ENCODE measurements around the gene DENND2D. TPM values are rescaled to one million over a fixed set of nuclear protein-coding genes. Genes with fewer than 3 reads are reported as not detected.

DENND2D gene
- total RNA-seq, 2 donors from 2014 or later = 134 to 165 TPM

DNA sequence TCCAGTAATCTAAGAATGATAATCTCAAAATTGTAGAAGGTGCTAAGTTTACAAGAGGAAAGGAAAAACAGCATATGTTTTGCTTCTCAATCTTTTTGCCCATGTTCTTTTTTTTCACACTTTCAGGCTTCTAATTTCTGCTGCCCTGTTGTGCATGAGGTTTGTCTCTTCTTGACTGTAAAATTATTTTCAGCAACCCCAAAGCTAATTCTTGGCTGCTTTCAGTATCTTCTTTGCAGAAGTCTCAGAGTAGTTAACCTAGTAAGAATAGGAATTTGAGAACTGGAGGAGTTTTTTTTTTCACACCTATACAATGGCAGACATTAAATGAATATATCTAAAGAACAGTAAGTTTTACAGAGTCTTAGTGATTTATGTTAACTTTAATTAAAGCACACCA lies 26.4 kb downstream of the DENND2D start:
- peaks cover 30% of the 10 kb centered on the region for H3K4me1 Mint-ChIP-seq (ENCODE audit: low read depth)
- ATAC-seq (replicated peaks in 1 of 2) = no peak
- no peaks in the 10 kb centered on the region for H3K9me3 Mint-ChIP-seq

GRCh38 chr1:111172463-111172862 lies 28.0 kb downstream of the DENND2D start:
- Mint-ChIP-seq H3K4me1 (ENCODE audit: low read depth) (peaks cover 30% of the 10 kb centered on the region), H3K9me3 (no peaks in the 10 kb centered on the region), H3K27ac (peak overlapping the region; percentile 35), H3K36me3 (ENCODE audit: insufficient read depth in 2 of 2) (peaks cover 2 to 23% of the 10 kb centered on the region in 2 donors), H3K27me3 (ENCODE audit: low read depth) (no peaks in the 10 kb centered on the region), H3K4me3 (no peak overlapping the region)
- DNase-seq (no peak), ATAC-seq (replicated peaks in 1 of 2) (no peak)

More for the DNA sequence above, 26.4 kb downstream of the DENND2D start:
- no peak overlapping the region for H3K27ac Mint-ChIP-seq
- DNase-seq = no peak
- H3K27me3 Mint-ChIP-seq (ENCODE audit: low read depth) = no peaks in the 10 kb centered on the region
- H3K4me3 Mint-ChIP-seq = no peak overlapping the region
- H3K36me3 Mint-ChIP-seq (ENCODE audit: insufficient read depth in 2 of 2) = peaks cover 2 to 17% of the 10 kb centered on the region in 2 donors

GRCh38 chr1:111164151-111164550 lies 36.3 kb downstream of the DENND2D start:
- ATAC-seq (replicated peaks in 1 of 2) (no peak), DNase-seq (no peak)
- Mint-ChIP-seq H3K9me3 (no peaks in the 10 kb centered on the region), H3K36me3 (ENCODE audit: insufficient read depth in 2 of 2) (peaks cover 4 to 22% of the 10 kb centered on the region in 2 donors), H3K4me3 (no peak overlapping the region), H3K27ac (no peak overlapping the region), H3K27me3 (ENCODE audit: low read depth) (no peaks in the 10 kb centered on the region), H3K4me1 (ENCODE audit: low read depth) (no peaks in the 10 kb centered on the region)

- Mint-ChIP-seq H3K27me3 (ENCODE audit: low read depth) (no peaks in the 10 kb centered on the region), H3K9me3 (no peaks in the 10 kb centered on the region), H3K4me3 (no peak overlapping the region), H3K4me1 (ENCODE audit: low read depth) (no peaks in the 10 kb centered on the region), H3K36me3 (ENCODE audit: insufficient read depth in 2 of 2) (peaks cover 5 to 25% of the 10 kb centered on the region in 2 donors), H3K27ac (no peak overlapping the region)
- ATAC-seq (replicated peaks in 1 of 2) = no peak
- DNase-seq = no peak
Observed at GRCh38 chr1:111163363-111163762, 37.1 kb downstream of the DENND2D start.

DNA sequence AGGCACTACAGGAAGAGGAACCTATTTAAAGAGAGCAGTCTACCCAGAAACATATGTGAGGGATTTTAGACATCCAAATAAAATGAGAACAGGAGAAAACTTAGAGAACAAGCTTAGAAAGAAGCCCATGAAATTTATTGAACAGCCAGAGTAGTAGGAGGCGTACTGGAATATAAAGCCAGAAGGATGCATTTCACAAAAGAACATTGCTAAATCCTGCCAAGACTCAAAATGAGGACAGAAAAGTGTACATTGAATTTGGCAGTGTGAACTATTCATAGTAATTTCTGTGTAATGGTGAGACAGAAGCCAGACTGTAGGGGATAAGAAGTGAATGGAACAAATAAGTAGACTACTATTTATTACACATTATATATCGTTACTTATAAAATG lies 38.0 kb downstream of the DENND2D start:
- Mint-ChIP-seq H3K4me3 (no peak overlapping the region), H3K36me3 (ENCODE audit: insufficient read depth in 2 of 2) (peaks cover 5 to 19% of the 10 kb centered on the region in 2 donors), H3K9me3 (no peaks in the 10 kb centered on the region), H3K27me3 (ENCODE audit: low read depth) (no peaks in the 10 kb centered on the region), H3K27ac (peak overlapping the region; percentile 28), H3K4me1 (ENCODE audit: low read depth) (no peaks in the 10 kb centered on the region)
- DNase-seq (no peak), ATAC-seq (replicated peaks in 1 of 2) (no peak)

DNA sequence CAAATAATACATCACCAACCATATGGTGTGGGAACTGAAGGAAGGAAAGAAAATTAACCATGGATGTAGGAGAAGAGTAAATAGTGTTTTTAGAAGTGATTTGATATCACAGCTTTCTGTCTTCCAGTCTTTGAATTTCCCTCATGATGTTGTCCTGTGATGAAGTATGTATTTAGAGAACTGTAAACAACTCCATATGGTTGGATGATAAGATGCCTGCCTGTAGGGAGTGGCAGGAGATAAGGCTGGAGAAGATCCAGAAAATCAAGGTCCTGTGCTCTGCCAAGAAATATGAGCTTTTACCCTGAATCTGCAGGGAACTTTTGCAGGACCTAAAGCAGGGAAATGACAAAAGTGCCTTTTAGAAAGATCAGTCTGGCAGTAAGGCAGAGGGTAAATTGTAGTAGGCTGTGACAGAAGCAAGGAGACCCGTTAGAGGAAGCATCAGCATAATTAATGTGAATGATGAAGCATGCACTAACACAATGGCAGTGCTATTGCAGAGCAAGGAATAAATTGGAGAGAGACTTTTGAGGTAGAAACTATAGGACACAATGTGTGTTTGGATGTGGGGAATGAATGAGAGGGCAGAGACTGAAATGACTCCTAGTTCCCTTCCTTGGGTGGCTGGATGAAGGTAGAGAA lies 38.5 kb downstream of the DENND2D start:
- peak overlapping the region; percentile 28 for H3K27ac Mint-ChIP-seq

DNA sequence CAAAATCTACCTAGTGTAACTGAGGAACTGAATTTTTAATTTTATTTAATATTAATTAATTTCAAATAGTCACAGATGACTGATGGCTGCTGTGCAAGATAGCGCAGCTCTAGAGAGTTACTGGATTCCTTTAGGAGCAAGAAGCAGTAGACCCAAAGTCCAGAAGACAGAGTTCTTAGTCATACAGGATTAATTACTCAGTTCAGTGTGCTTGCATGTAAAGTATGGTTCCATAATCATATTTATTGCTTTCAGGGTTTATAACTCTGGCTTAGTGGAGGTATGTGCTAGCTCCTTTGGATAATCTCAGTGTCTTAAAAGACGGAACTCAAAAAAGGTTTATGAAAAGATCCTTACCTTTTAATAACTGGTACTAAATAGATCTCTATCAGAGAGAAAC lies 43.0 kb downstream of the DENND2D start:
- ATAC-seq (replicated peaks in 1 of 2) (no peak), DNase-seq (no peak)
- no peak overlapping the region for H3K4me3 Mint-ChIP-seq
- H3K27me3 Mint-ChIP-seq (ENCODE audit: low read depth) = no peaks in the 10 kb centered on the region
- H3K9me3 Mint-ChIP-seq = no peaks in the 10 kb centered on the region
- H3K36me3 Mint-ChIP-seq (ENCODE audit: insufficient read depth in 2 of 2) = peaks cover 28 to 47% of the 10 kb centered on the region in 2 donors
- peaks cover 26% of the 10 kb centered on the region for H3K4me1 Mint-ChIP-seq (ENCODE audit: low read depth)
- H3K27ac Mint-ChIP-seq = no peak overlapping the region

More for the DNA sequence above, 38.5 kb downstream of the DENND2D start:
- Mint-ChIP-seq H3K27me3 (ENCODE audit: low read depth) (no peaks in the 10 kb centered on the region), H3K36me3 (ENCODE audit: insufficient read depth in 2 of 2) (peaks cover 5 to 19% of the 10 kb centered on the region in 2 donors), H3K4me1 (ENCODE audit: low read depth) (no peaks in the 10 kb centered on the region), H3K4me3 (no peak overlapping the region), H3K9me3 (no peaks in the 10 kb centered on the region)
- DNase-seq (no peak), ATAC-seq (replicated peaks in 1 of 2) (no peak)

GRCh38 chr1:111154021-111154999 lies 46.1 kb downstream of the DENND2D start:
- H3K36me3 Mint-ChIP-seq (ENCODE audit: insufficient read depth in 2 of 2) = peaks cover 29 to 54% of the 10 kb centered on the region in 2 donors
- ATAC-seq (replicated peaks in 1 of 2) = no peak

DNA sequence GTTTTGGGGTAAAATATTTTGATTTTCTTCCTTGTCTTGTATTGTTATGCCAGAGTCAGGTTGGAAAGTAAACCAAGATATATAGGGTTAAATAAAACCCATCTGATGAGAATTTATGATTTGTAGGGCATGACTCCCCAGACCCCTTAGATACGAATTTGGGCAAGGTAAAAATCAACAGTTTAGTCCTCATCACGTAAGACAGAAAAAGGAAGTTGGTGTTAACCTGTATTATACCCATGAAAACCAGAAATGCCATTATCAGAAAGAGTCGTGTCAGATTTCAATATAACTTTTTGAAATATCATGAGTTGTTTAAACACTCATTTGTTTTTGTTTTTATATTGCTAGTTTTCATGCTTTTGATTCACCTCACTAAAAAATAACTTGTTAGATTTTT lies 48.6 kb downstream of the DENND2D start:
- Mint-ChIP-seq H3K27me3 (ENCODE audit: low read depth) (no peaks in the 10 kb centered on the region), H3K4me1 (ENCODE audit: low read depth) (peaks cover 69% of the 10 kb centered on the region), H3K36me3 (ENCODE audit: insufficient read depth in 2 of 2) (peaks cover 29 to 60% of the 10 kb centered on the region in 2 donors), H3K27ac (peak overlapping the region; percentile 89), H3K9me3 (no peaks in the 10 kb centered on the region), H3K4me3 (peak overlapping the region in 1 of 2 donors; percentile 48)
- no peak for ATAC-seq (replicated peaks in 1 of 2)
- no peak for DNase-seq

More at GRCh38 chr1:111154021-111154999, 46.1 kb downstream of the DENND2D start:
- Mint-ChIP-seq H3K9me3 (no peaks in the 10 kb centered on the region), H3K27ac (peak overlapping the region; percentile 80), H3K4me1 (ENCODE audit: low read depth) (peaks cover 56% of the 10 kb centered on the region), H3K27me3 (ENCODE audit: low read depth) (no peaks in the 10 kb centered on the region), H3K4me3 (no peak overlapping the region)
- DNase-seq = no peak

GRCh38 chr1:111148376-111148881 lies 52.0 kb downstream of the DENND2D start:
- DNase-seq (no peak), ATAC-seq (replicated peaks in 1 of 2) (no peak)
- Mint-ChIP-seq H3K27ac (peak overlapping the region; percentile 1), H3K4me3 (peak overlapping the region; percentile 3 to 17), H3K9me3 (no peaks in the 10 kb centered on the region), H3K27me3 (ENCODE audit: low read depth) (no peaks in the 10 kb centered on the region), H3K4me1 (ENCODE audit: low read depth) (peaks cover 76% of the 10 kb centered on the region), H3K36me3 (ENCODE audit: insufficient read depth in 2 of 2) (peaks cover 11 to 38% of the 10 kb centered on the region in 2 donors)

DNA sequence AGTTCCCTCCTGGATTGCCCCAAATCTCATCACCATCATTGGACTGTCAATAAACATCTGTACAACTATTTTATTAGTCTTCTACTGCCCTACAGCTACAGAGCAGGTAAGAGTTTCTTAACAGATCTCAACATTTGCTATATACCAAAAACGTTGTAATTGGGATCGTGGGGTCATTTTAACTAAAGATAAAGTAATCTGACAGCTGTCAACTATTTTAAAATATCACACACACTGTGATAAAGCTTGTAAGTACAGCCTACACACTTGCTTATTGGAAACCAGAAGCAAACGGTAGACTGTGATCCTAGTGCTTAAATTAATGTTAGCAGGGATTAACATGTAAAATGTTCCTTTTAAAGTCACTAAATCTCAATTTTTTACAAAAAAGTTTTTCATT lies 52.5 kb downstream of the DENND2D start:
- ATAC-seq (replicated peaks in 1 of 2) (no peak), DNase-seq (no peak)
- no peak overlapping the region for H3K4me3 Mint-ChIP-seq
- H3K27me3 Mint-ChIP-seq (ENCODE audit: low read depth) = no peaks in the 10 kb centered on the region
- H3K27ac Mint-ChIP-seq = no peak overlapping the region
- peaks cover 76% of the 10 kb centered on the region for H3K4me1 Mint-ChIP-seq (ENCODE audit: low read depth)
- peaks cover 8 to 34% of the 10 kb centered on the region in 2 donors for H3K36me3 Mint-ChIP-seq (ENCODE audit: insufficient read depth in 2 of 2)
- no peaks in the 10 kb centered on the region for H3K9me3 Mint-ChIP-seq

- ATAC-seq (replicated peaks in 1 of 2) = peak; percentile 36 to 63
- H3K4me1 Mint-ChIP-seq (ENCODE audit: low read depth) = peaks cover 76% of the 10 kb centered on the region
Observed at GRCh38 chr1:111145963-111146768, 54.3 kb downstream of the DENND2D start.

More at GRCh38 chr1:111145963-111146768, 54.3 kb downstream of the DENND2D start:
- peak overlapping the region; percentile 98 for H3K27ac Mint-ChIP-seq
- peaks cover 3 to 24% of the 10 kb centered on the region in 2 donors for H3K36me3 Mint-ChIP-seq (ENCODE audit: insufficient read depth in 2 of 2)
- H3K27me3 Mint-ChIP-seq (ENCODE audit: low read depth) = no peaks in the 10 kb centered on the region
- H3K4me3 Mint-ChIP-seq = peak overlapping the region; percentile 48 to 83
- DNase-seq = no peak
- no peaks in the 10 kb centered on the region for H3K9me3 Mint-ChIP-seq

Data from activated T-cell treated with anti-CD3 and anti-CD28 coated beads, Interleukin-2, amount 50 U/mL, for 72 hours (primary cell).